SK-N-SH treated with all-trans-retinoic acid at 6 μM for 48 hours (cell line): ENCODE measurements around the gene GPALPP1.

Source experiments
- ARNTL ChIP-seq: fragments of 450-650 bp; formaldehyde crosslinking; IDR thresholded peaks from 2 replicates; pipeline ENCODE4 v1.5.0; 2020; ENCODE audit warnings: low read depth, mild to moderate bottlenecking, moderate library complexity, borderline replicate concordance
- RARB ChIP-seq: fragments of 250-450 bp; sonication (Bioruptor Pico); IDR thresholded peaks from 2 replicates; pipeline ENCODE4 v1.8.0; 2021; ENCODE audit warnings: mild to moderate bottlenecking, moderate library complexity
- TCF4 ChIP-seq: fragments of 250-450 bp; sonication (Bioruptor Pico); IDR thresholded peaks from 2 replicates; pipeline ENCODE4 v1.8.0; 2021; ENCODE audit warnings: mild to moderate bottlenecking, moderate library complexity, borderline replicate concordance
- ZFP3 ChIP-seq: fragments of 250-450 bp; sonication (Bioruptor Pico); IDR thresholded peaks from 2 replicates; pipeline ENCODE4 v1.5.0; 2020; ENCODE audit warnings: mild to moderate bottlenecking, moderate library complexity
- ZFP30 ChIP-seq: fragments of 450-650 bp; formaldehyde crosslinking; IDR thresholded peaks from 2 replicates; pipeline ENCODE4 v1.5.0; 2022; ENCODE audit warnings: mild to moderate bottlenecking, moderate library complexity
- TF ChIP-seq, protein P1 (sequence below): fragments of 250-450 bp; sonication (Bioruptor Pico); IDR thresholded peaks from 2 replicates; pipeline ENCODE4 v1.8.0; 2020; ENCODE audit warnings: mild to moderate bottlenecking, moderate library complexity, borderline replicate concordance

DNA sequence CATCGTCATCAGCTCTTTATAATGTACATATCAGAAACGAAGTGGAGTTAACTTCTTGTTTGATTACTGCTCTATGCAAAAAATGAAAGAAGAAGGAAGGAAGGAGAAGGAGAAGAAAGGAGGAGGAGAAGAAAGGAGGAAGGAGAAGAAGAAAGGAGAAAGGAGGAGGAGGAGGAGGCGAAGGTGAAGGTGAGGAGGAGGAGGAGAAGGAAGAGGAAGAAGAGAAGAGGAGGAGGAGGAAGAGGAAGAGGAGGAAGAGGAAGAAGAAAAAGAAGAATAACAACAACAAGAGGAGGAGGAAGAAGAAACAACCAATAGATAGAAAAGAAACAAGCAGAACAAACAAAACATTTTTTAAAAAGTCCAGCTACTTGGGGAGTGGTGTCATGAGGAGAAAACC is 13.1 kb upstream of the GPALPP1 start:
- TF ChIP-seq ARNTL (CRISPR knock-in tag), result no peak
- no peak for TF ChIP-seq ZFP30 (CRISPR knock-in tag)
- no peak for TF ChIP-seq RARB (CRISPR knock-in tag)
- TF ChIP-seq, protein P1, sequence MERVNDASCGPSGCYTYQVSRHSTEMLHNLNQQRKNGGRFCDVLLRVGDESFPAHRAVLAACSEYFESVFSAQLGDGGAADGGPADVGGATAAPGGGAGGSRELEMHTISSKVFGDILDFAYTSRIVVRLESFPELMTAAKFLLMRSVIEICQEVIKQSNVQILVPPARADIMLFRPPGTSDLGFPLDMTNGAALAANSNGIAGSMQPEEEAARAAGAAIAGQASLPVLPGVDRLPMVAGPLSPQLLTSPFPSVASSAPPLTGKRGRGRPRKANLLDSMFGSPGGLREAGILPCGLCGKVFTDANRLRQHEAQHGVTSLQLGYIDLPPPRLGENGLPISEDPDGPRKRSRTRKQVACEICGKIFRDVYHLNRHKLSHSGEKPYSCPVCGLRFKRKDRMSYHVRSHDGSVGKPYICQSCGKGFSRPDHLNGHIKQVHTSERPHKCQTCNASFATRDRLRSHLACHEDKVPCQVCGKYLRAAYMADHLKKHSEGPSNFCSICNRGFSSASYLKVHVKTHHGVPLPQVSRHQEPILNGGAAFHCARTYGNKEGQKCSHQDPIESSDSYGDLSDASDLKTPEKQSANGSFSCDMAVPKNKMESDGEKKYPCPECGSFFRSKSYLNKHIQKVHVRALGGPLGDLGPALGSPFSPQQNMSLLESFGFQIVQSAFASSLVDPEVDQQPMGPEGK (CRISPR knock-in tag), result no peak
- no peak for TF ChIP-seq ZFP3 (CRISPR knock-in tag)
- TF ChIP-seq TCF4 (CRISPR knock-in tag), result no peak
